Parathyroid adenoma (tissue), 2 donors: Measurements from ENCODE around the gene DCP1A.

Experiments used
- H2AFZ ChIP-seq: fragments of 300-600 bp; sonication (generic); one replicate; pipeline ENCODE4 v1.7.0; 2017; ENCODE audit warnings: antibody characterized with exemption, mild to moderate bottlenecking
- H3K27ac ChIP-seq: fragments of 300-600 bp; sonication (generic); one replicate; pipeline ENCODE4 v1.7.0; 2017
- H3K27me3 ChIP-seq: fragments of 300-600 bp; sonication (generic); one replicate; pipeline ENCODE4 v1.7.0; 2017; ENCODE audit warnings: low read length; ENCODE audit not compliant: control insufficient read depth, insufficient read depth
- H3K36me3 ChIP-seq: fragments of 300-600 bp; sonication (generic); one replicate; pipeline ENCODE4 v1.7.0; 2017; ENCODE audit warnings: low read length; ENCODE audit not compliant: control insufficient read depth, insufficient read depth
- H3K4me1 ChIP-seq: fragments of 300-600 bp; sonication (generic); one replicate; pipeline ENCODE4 v1.7.0; 2017; ENCODE audit warnings: control low read depth
- H3K4me2 ChIP-seq: fragments of 300-600 bp; sonication (generic); one replicate; pipeline ENCODE4 v1.7.0; 2017; ENCODE audit warnings: low read length
- H3K4me3 ChIP-seq: fragments of 300-600 bp; sonication (generic); one replicate; pipeline ENCODE4 v1.7.0; 2017; ENCODE audit warnings: low read depth, low read length
- H3K79me2 ChIP-seq: fragments of 300-600 bp; sonication (generic); one replicate; pipeline ENCODE4 v1.7.0; 2017; ENCODE audit warnings: control low read depth
- H3K9ac ChIP-seq: fragments of 300-600 bp; sonication (generic); one replicate; pipeline ENCODE4 v1.7.0; 2017; ENCODE audit warnings: mild to moderate bottlenecking
- H3K9me3 ChIP-seq: fragments of 300-600 bp; sonication (generic); one replicate; pipeline ENCODE4 v1.7.0; 2017; ENCODE audit warnings: low read length; ENCODE audit not compliant: control insufficient read depth
- TF ChIP-seq, protein P1 (sequence below): fragments of 300-600 bp; sonication (generic); IDR thresholded peaks from one replicate; pipeline ENCODE4 v1.7.0; 2017; ENCODE audit warnings: antibody characterized with exemption, mild to moderate bottlenecking
- donor health status: primary hyperparathyroidism.

Gene DCP1A

DNA sequence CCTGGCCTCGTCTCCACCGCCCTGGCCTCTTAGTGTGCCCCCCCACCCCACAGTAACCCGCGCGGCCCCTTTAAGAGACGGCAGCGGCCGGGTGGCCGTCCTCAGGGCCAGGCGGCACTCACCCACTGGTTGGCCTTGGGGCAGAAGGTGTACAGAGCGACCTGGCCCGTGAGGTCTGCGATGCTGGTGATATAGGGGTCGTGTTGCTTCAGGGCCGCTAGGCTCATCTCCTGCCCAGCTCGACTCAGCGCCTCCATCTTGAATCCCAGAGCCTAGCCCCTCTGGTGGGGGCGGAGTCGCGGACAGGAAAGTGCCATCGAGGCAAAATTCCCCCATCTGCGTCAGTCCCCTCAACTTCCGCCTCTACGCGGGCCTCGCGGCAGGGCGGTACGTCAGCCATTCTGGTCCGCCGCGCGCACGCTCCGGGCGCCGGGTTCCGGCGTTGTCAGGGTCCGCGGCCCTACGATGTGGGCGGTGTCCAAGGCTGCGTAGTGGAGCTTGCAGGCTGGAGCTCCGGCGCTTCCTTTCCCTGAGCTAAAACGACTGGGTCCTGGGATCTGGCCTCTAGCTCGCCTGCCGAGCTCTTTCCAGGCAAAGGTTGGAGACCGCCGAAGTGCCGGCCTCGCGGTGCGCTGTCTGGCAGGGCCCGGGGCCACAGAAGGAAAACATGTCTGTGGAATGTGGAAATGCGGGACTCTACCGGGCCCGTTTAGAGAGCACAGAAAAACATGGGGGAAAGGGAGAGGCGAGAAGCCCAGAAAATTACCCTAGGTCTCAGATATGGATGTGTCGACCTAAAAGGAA is at the start of gene DCP1A:
Gene DCP1A (minus strand): TSS at position 283 of the 804 bp plus-strand sequence. CDS start 26 bp downstream, at position 257.
- Histone ChIP-seq H2AFZ (peak within 1 kb of the TSS; percentile 99), H3K79me2 (peaks cover 27% of the 10 kb centered on the region), H3K4me3 (peak within 1 kb of the TSS; percentile 81), H3K4me1 (peaks cover 4% of the 10 kb centered on the region), H3K4me2 (peak within 1 kb of the TSS; percentile 79), H3K9ac (peak within 1 kb of the TSS; percentile 96), H3K27me3 (no peaks in the 10 kb centered on the region), H3K9me3 (no peaks in the 10 kb centered on the region), H3K36me3 (no peaks in the 10 kb centered on the region), H3K27ac (peak within 1 kb of the TSS; percentile 95)
- TF ChIP-seq, protein P1, sequence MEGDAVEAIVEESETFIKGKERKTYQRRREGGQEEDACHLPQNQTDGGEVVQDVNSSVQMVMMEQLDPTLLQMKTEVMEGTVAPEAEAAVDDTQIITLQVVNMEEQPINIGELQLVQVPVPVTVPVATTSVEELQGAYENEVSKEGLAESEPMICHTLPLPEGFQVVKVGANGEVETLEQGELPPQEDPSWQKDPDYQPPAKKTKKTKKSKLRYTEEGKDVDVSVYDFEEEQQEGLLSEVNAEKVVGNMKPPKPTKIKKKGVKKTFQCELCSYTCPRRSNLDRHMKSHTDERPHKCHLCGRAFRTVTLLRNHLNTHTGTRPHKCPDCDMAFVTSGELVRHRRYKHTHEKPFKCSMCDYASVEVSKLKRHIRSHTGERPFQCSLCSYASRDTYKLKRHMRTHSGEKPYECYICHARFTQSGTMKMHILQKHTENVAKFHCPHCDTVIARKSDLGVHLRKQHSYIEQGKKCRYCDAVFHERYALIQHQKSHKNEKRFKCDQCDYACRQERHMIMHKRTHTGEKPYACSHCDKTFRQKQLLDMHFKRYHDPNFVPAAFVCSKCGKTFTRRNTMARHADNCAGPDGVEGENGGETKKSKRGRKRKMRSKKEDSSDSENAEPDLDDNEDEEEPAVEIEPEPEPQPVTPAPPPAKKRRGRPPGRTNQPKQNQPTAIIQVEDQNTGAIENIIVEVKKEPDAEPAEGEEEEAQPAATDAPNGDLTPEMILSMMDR, result no peak

DNA sequence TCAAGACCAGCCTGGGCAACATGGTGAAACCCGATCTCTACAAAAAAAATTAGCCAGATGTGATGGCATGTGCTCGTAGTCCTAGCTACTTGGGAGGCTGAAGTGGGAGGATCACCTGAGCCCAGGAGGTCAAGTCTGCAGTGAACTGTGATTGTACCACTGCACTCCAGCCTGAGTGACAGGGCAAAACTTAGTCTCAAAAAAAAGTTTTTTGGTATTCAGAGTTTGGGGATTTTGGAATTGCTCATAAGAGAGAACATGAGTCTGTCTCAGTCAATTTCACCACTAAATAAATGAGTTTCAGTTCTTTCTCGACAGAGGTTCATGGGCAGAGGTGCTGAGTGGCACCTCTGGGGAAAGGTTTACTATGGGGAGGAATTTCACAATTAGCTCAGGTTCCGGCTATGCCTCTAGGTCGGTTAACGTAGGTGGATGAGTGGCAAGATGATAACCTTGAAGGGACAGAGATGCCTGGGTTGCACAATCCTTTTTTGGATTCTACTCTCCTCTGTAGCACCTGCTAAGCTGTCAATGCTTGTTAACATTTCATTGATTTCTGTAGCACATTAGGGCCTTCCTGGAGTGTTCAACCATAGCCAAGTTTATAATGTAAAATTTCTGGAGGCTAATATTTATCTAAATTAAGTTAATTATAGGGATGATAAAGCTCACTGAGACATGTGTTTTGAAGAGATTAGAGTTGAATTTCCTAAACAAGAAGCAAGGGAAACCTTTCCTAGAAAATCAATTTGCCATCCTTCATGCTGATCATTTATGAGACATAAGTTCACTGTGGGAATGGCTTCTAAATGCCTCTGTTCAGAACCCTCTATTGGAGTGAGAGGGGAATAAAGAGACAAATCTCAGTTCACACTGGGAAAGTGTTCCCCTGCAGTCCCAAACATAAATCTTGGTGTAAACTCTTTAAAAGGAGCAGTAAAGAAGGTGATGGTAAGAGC is 37.4 kb upstream of the DCP1A start:
- H2AFZ ChIP-seq, result no peak overlapping the region
- H3K9me3 ChIP-seq, result no peaks in the 10 kb centered on the region
- no peak overlapping the region for H3K4me2 ChIP-seq
- H3K27ac ChIP-seq, result no peak overlapping the region
- no peaks in the 10 kb centered on the region for H3K36me3 ChIP-seq
- H3K9ac ChIP-seq, result no peak overlapping the region
- H3K27me3 ChIP-seq, result no peaks in the 10 kb centered on the region
- no peaks in the 10 kb centered on the region for H3K4me1 ChIP-seq
- H3K4me3 ChIP-seq, result no peak overlapping the region
- TF ChIP-seq, protein P1, result no peak
- no peaks in the 10 kb centered on the region for H3K79me2 ChIP-seq

DNA sequence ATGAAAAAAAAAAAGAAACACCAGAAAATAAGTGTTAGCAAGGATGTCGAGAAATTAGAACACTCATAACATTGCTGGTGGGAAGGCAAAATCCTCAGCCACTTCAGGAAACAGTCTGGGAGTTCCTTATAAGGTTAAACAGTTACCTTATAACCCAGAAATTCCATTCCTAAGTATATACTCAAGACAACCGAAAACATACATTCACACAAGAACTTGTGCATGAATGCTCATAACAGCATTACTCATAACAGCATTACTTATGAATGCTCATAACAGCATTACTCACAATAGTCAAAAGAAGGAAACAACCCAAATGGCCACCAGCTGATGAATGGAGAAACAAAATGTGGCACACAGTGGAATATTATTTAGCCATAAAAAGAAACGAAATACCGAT is 34.8 kb upstream of the DCP1A start:
- H3K9ac ChIP-seq, result no peak overlapping the region
- no peak overlapping the region for H3K4me3 ChIP-seq
- no peak overlapping the region for H3K27ac ChIP-seq
- no peaks in the 10 kb centered on the region for H3K27me3 ChIP-seq
- H3K36me3 ChIP-seq, result no peaks in the 10 kb centered on the region
- H3K9me3 ChIP-seq, result no peaks in the 10 kb centered on the region
- H3K79me2 ChIP-seq, result no peaks in the 10 kb centered on the region
- no peak overlapping the region for H3K4me2 ChIP-seq
- H3K4me1 ChIP-seq, result no peaks in the 10 kb centered on the region
- TF ChIP-seq, protein P1, result no peak
- H2AFZ ChIP-seq, result no peak overlapping the region

DNA sequence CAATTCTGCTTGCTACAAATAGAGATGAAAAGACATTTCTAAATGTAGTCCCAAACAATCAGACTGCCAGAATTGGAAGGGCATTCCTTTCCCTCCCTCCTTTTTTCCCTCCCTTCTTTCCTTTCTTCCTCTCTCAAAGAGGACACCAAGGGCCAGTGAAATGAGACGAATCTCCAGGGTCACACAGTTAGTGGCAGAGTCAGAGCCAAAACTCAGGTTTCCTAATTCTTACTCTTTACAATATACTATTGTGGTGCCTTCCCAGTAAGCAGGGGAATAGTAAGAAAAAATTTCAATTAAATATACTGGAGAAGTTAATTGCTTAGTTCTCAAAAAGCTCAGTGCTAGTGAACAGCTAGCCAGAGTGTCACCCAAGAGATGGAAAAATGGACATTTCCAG is 33.0 kb upstream of the DCP1A start:
- H3K9ac ChIP-seq, result no peak overlapping the region
- no peaks in the 10 kb centered on the region for H3K9me3 ChIP-seq
- no peaks in the 10 kb centered on the region for H3K36me3 ChIP-seq
- no peaks in the 10 kb centered on the region for H3K79me2 ChIP-seq
- no peak overlapping the region for H3K4me3 ChIP-seq
- H3K4me2 ChIP-seq, result no peak overlapping the region
- H3K27me3 ChIP-seq, result no peaks in the 10 kb centered on the region
- H3K27ac ChIP-seq, result no peak overlapping the region
- no peaks in the 10 kb centered on the region for H3K4me1 ChIP-seq
- TF ChIP-seq, protein P1, result no peak
- no peak overlapping the region for H2AFZ ChIP-seq
